GM12891 (cell line): Measurements from ENCODE around the gene JUP.

Experiments
- PAX5 ChIP-seq: IDR thresholded peaks from 2 replicates; pipeline ENCODE4 v1.6.1; 2011; ENCODE audit warnings: low read length, moderate library complexity, mild to moderate bottlenecking; ENCODE audit not compliant: insufficient read depth, severe bottlenecking
- POLR2A ChIP-seq: IDR thresholded peaks from 2 replicates; pipeline ENCODE4 v1.6.1; 2011; ENCODE audit warnings: low read depth, low read length, control low read depth
- POLR2AphosphoS5 ChIP-seq: IDR thresholded peaks from 2 replicates; pipeline ENCODE4 v1.6.1; 2011; ENCODE audit warnings: low read depth, low read length, control low read depth
- POU2F2 ChIP-seq: IDR thresholded peaks from 2 replicates; pipeline ENCODE4 v1.6.1; 2011; ENCODE audit warnings: low read depth, mild to moderate bottlenecking, control low read depth, low read length, moderate library complexity
- TAF1 ChIP-seq: IDR thresholded peaks from 2 replicates; pipeline ENCODE4 v1.6.1; 2011; ENCODE audit warnings: low read depth, low read length, control low read depth

DNA sequence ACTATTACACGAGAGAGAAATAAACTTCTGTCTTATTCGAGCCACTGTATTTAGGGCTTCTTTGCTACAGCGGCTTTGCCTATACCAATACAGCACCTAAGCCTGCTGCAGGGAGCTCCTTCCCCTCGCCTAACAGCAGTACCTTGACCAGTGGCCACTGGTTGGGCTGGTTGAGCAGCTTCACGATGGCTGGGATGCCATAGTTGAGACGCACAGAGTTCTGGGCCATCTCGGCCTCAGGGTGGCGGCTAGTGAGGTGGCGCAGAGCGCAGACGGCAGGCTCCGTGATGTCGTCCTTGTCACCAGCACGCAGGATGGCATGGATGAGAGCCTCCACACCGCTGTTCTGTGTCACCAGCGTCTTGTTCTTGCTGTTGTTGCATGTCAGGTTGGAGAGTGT is 23.7 kb downstream of the JUP start:
- TF ChIP-seq TAF1 (no peak), POLR2AphosphoS5 (no peak), POLR2A (no peak), PAX5 (no peak), POU2F2 (no peak)
